H9 (cell line): Measurements from ENCODE around the gene GATA5. TPM values are rescaled to one million over a fixed set of nuclear protein-coding genes. Genes with fewer than 3 reads are reported as not detected.

Source experiments
- DNase-seq: peaks from one replicate; pipeline ENCODE4 v3.0.0-alpha.2; 2017
- H2AFZ ChIP-seq: one replicate; pipeline ENCODE4 v1.6.1; 2013; ENCODE audit warnings: mild to moderate bottlenecking, low read length, control low read depth, moderate library complexity
- H2AK5ac ChIP-seq: 2 replicates; pipeline ENCODE4 v1.6.1; 2013; ENCODE audit warnings: low read length, control low read depth, mixed read lengths; ENCODE audit not compliant: insufficient read length
- H2BK120ac ChIP-seq: one replicate; pipeline ENCODE4 v1.6.1; 2013; ENCODE audit warnings: low read depth, mild to moderate bottlenecking, low read length, control low read depth, inconsistent platforms; ENCODE audit not compliant: poor library complexity, severe bottlenecking
- H2BK12ac ChIP-seq: 2 replicates; pipeline ENCODE4 v1.6.1; 2013; ENCODE audit warnings: low read length, control low read depth, mixed read lengths, low read depth; ENCODE audit not compliant: insufficient read length
- H2BK15ac ChIP-seq: 2 replicates; pipeline ENCODE4 v1.6.1; 2013; ENCODE audit warnings: low read depth, low read length, control low read depth
- H2BK20ac ChIP-seq: one replicate; pipeline ENCODE4 v1.6.1; 2013; ENCODE audit warnings: low read depth, mild to moderate bottlenecking, low read length, control low read depth, inconsistent platforms; ENCODE audit not compliant: poor library complexity, severe bottlenecking
- H2BK5ac ChIP-seq: 2 replicates; pipeline ENCODE4 v1.6.1; 2013; ENCODE audit warnings: low read length, control low read depth, mixed read lengths; ENCODE audit not compliant: insufficient read length
- H3K14ac ChIP-seq: 2 replicates; pipeline ENCODE4 v1.6.1; 2013; ENCODE audit warnings: low read length, control low read depth; ENCODE audit not compliant: insufficient read depth
- H3K18ac ChIP-seq: 2 replicates; pipeline ENCODE4 v1.6.1; 2013; ENCODE audit warnings: low read depth, mild to moderate bottlenecking, mixed read lengths, low read length, control low read depth; ENCODE audit not compliant: insufficient read length
- H3K23ac ChIP-seq: 2 replicates; pipeline ENCODE4 v1.6.1; 2013; ENCODE audit warnings: low read length, control low read depth, mixed read lengths, low read depth; ENCODE audit not compliant: insufficient read length
- H3K23me2 ChIP-seq: 2 replicates; pipeline ENCODE4 v1.6.1; 2013; ENCODE audit warnings: low read depth, mild to moderate bottlenecking, mixed read lengths, low read length, control low read depth; ENCODE audit not compliant: insufficient read length, poor library complexity, severe bottlenecking
- H3K27ac ChIP-seq: 2 replicates; pipeline ENCODE4 v1.5.1; 2013; ENCODE audit warnings: low read length, control low read depth, mixed read lengths, low read depth; ENCODE audit not compliant: insufficient read length
- H3K27me3 ChIP-seq: 2 replicates; pipeline ENCODE4 v1.6.1; 2013; ENCODE audit warnings: low read length, control low read depth, inconsistent platforms; ENCODE audit not compliant: insufficient read depth
- H3K4ac ChIP-seq: 2 replicates; pipeline ENCODE4 v1.6.1; 2013; ENCODE audit warnings: low read depth, mild to moderate bottlenecking, control low read depth, inconsistent platforms, low read length, moderate library complexity
- H3K4me1 ChIP-seq: 2 replicates; pipeline ENCODE4 v1.6.1; 2013; ENCODE audit warnings: low read length, control low read depth, inconsistent platforms; ENCODE audit not compliant: insufficient read depth
- H3K4me2 ChIP-seq: 2 replicates; pipeline ENCODE4 v1.6.1; 2013; ENCODE audit warnings: low read length, control low read depth, mixed read lengths; ENCODE audit not compliant: insufficient read length, insufficient read depth
- H3K56ac ChIP-seq: 2 replicates; pipeline ENCODE4 v1.6.1; 2013; ENCODE audit warnings: low read depth, mild to moderate bottlenecking, mixed read lengths, low read length, control low read depth; ENCODE audit not compliant: insufficient read length
- H3K79me1 ChIP-seq: 2 replicates; pipeline ENCODE4 v1.6.1; 2013; ENCODE audit warnings: low read depth, mild to moderate bottlenecking, moderate library complexity, low read length, control low read depth, inconsistent platforms; ENCODE audit not compliant: insufficient read depth, poor library complexity, severe bottlenecking
- H3K79me2 ChIP-seq: 2 replicates; pipeline ENCODE4 v1.6.1; 2013; ENCODE audit warnings: low read length, control low read depth, inconsistent platforms; ENCODE audit not compliant: insufficient read depth
- H3K9ac ChIP-seq: 2 replicates; pipeline ENCODE4 v1.6.1; 2013; ENCODE audit warnings: low read length, control low read depth, mixed read lengths; ENCODE audit not compliant: insufficient read length; ENCODE audit errors: extremely low read depth
- H3K9me3 ChIP-seq: one replicate; pipeline ENCODE4 v1.6.1; 2013; ENCODE audit warnings: low read depth, low read length, inconsistent platforms; ENCODE audit not compliant: control insufficient read depth
- H3T11ph ChIP-seq: one replicate; pipeline ENCODE4 v1.6.1; 2013; ENCODE audit warnings: mild to moderate bottlenecking, low read length, control low read depth, inconsistent platforms
- H4K20me1 ChIP-seq: one replicate; pipeline ENCODE4 v1.6.1; 2013; ENCODE audit not compliant: control insufficient read depth, insufficient read length, insufficient read depth
- H4K5ac ChIP-seq: 2 replicates; pipeline ENCODE4 v1.6.1; 2013; ENCODE audit warnings: low read depth, mild to moderate bottlenecking, mixed read lengths, low read length, control low read depth; ENCODE audit not compliant: insufficient read length
- H4K8ac ChIP-seq: replicated peaks from 2 replicates; pipeline ENCODE4 v1.6.1; 2013; ENCODE audit warnings: low read length, control low read depth, mixed read lengths, low read depth; ENCODE audit not compliant: insufficient read length
- H4K91ac ChIP-seq: 2 replicates; pipeline ENCODE4 v1.6.1; 2013; ENCODE audit warnings: low read depth, mild to moderate bottlenecking, moderate library complexity, mixed read lengths, low read length, control low read depth; ENCODE audit not compliant: insufficient read length
- H3K27ac Mint-ChIP-seq, 3 experiments: 2 replicates in 2 of 3; 3 replicates in 1 of 3; pipeline ENCODE4 v1.8.0; 2020 to 2021; ENCODE audit warnings: mixed read lengths in 3 of 3, mild to moderate bottlenecking in 1 of 3, moderate library complexity in 1 of 3
- H3K27me3 Mint-ChIP-seq: 2 replicates; pipeline ENCODE4 v1.8.0; 2021; ENCODE audit warnings: low read depth, mild to moderate bottlenecking, moderate library complexity, mixed read lengths
- H3K36me3 Mint-ChIP-seq, 3 experiments: 2 replicates in 2 of 3; 3 replicates in 1 of 3; pipeline ENCODE4 v1.8.0; 2020 to 2021; ENCODE audit warnings: low read depth in 3 of 3, mixed read lengths in 3 of 3; ENCODE audit not compliant: insufficient read depth in 1 of 3
- H3K4me1 Mint-ChIP-seq, 2 experiments: 2 replicates each; pipeline ENCODE4 v1.8.0; 2020; ENCODE audit warnings: mixed read lengths in 2 of 2
- H3K4me3 Mint-ChIP-seq, 2 experiments: 2 replicates in 1 of 2; 3 replicates in 1 of 2; pipeline ENCODE4 v1.8.0; 2020 to 2021; ENCODE audit warnings: mild to moderate bottlenecking in 2 of 2, mixed read lengths in 2 of 2, moderate library complexity in 1 of 2
- H3K9me3 Mint-ChIP-seq, 2 experiments: 2 replicates in 1 of 2; 3 replicates in 1 of 2; pipeline ENCODE4 v1.8.0; 2020; ENCODE audit warnings: mild to moderate bottlenecking in 2 of 2, mixed read lengths in 2 of 2, moderate library complexity in 1 of 2
- WGBS: extraction: QIAGEN DNeasy Blood & Tissue Kit; methylation state at CpG from one replicate; pipeline ENCODE4 v1.1.7; 2013; ENCODE audit warnings: missing lambda C conversion rate, low lambda C conversion rate, mixed read lengths; ENCODE audit not compliant: insufficient read length; ENCODE audit errors: extremely low coverage; 5-methylcytosine and 5-hydroxymethylcytosine counted together
- total RNA-seq: library from RNA; stranded (reverse); gene quantifications from 2 replicates; pipeline ENCODE4 v1.2.1, GENCODE V29; 2021
- TF ChIP-seq, protein P1 (sequence below): fragments of 200-600 bp; sonication (generic); conservative IDR thresholded peaks from 3 replicates; pipeline ENCODE4 v1.8.0; 2021; ENCODE audit warnings: antibody characterized with exemption, mild to moderate bottlenecking

The GATA5 gene
- total RNA-seq, 1 experiment from 2014 or later: 0.24 TPM

GRCh38 chr20:62502496-62503095, 26.8 kb upstream of the GATA5 start:
- 0 out of 4 replicates have a peak, but pooled peaks cover 0 to 3% of the 10 kb centered on the region in 2 experiments for H3K4me1 Mint-ChIP-seq
- H3K27ac Mint-ChIP-seq: no peak overlapping the region
- H3K79me1 ChIP-seq: no peaks in the 10 kb centered on the region
- H3K4me3 Mint-ChIP-seq: no peak overlapping the region
- no peaks in the 10 kb centered on the region for H3K36me3 Mint-ChIP-seq
- H2BK120ac ChIP-seq: no peak overlapping the region
- no peak overlapping the region for H3K14ac ChIP-seq
- H4K91ac ChIP-seq: no peak overlapping the region
- H3K4ac ChIP-seq: no peak overlapping the region
- no peak for DNase-seq
- no peaks in the 10 kb centered on the region for H3K79me2 ChIP-seq
- H3K27ac ChIP-seq: no peak overlapping the region
- no CpG with 5 or more reads among the region's 16 CpGs for WGBS
- H3K56ac ChIP-seq: no peak overlapping the region
- H3K4me2 ChIP-seq: no peak overlapping the region
- no peaks in the 10 kb centered on the region for H4K20me1 ChIP-seq
- no peak overlapping the region for H2BK20ac ChIP-seq
- H2BK12ac ChIP-seq: no peak overlapping the region
- no peaks in the 10 kb centered on the region for H3K4me1 ChIP-seq
- peaks cover 2 to 9% of the 10 kb centered on the region in 2 experiments; a peak in 4 of 5 replicates for H3K9me3 Mint-ChIP-seq
- H4K5ac ChIP-seq: no peak overlapping the region
- TF ChIP-seq, protein P1, sequence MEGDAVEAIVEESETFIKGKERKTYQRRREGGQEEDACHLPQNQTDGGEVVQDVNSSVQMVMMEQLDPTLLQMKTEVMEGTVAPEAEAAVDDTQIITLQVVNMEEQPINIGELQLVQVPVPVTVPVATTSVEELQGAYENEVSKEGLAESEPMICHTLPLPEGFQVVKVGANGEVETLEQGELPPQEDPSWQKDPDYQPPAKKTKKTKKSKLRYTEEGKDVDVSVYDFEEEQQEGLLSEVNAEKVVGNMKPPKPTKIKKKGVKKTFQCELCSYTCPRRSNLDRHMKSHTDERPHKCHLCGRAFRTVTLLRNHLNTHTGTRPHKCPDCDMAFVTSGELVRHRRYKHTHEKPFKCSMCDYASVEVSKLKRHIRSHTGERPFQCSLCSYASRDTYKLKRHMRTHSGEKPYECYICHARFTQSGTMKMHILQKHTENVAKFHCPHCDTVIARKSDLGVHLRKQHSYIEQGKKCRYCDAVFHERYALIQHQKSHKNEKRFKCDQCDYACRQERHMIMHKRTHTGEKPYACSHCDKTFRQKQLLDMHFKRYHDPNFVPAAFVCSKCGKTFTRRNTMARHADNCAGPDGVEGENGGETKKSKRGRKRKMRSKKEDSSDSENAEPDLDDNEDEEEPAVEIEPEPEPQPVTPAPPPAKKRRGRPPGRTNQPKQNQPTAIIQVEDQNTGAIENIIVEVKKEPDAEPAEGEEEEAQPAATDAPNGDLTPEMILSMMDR: no peak
- H2AK5ac ChIP-seq: no peak overlapping the region
- H3K27me3 Mint-ChIP-seq: peaks cover 24% of the 10 kb centered on the region
- H2BK5ac ChIP-seq: no peak overlapping the region
- no peak overlapping the region for H4K8ac ChIP-seq
- H2BK15ac ChIP-seq: no peak overlapping the region
- no peak overlapping the region for H3K18ac ChIP-seq
- no peaks in the 10 kb centered on the region for H3K9me3 ChIP-seq
- no peak overlapping the region for H3K9ac ChIP-seq
- H3K23ac ChIP-seq: no peak overlapping the region
- H3K27me3 ChIP-seq: no peaks in the 10 kb centered on the region
- H2AFZ ChIP-seq: no peak overlapping the region
- no peaks in the 10 kb centered on the region for H3K23me2 ChIP-seq
- no peak overlapping the region for H3T11ph ChIP-seq
